SK-N-SH (cell line): ENCODE data around the gene TANC1. TPM values are rescaled to one million over a fixed set of nuclear protein-coding genes. Genes with fewer than 3 reads are reported as not detected.

Experiments
- CTCF ChIA-PET: fragments of 300-600, 350-600 bp; formaldehyde crosslinking; extraction: SDS; loops from one replicate; lab custom pipeline; 2021; lab: Yijun Ruan, JAX
- POLR2A ChIA-PET: fragments of 350-600 bp; sonication (Branson Sonifier 250); formaldehyde crosslinking; extraction: SDS; loops from one replicate; lab custom pipeline; 2020; ENCODE audit warnings: antibody characterized with exemption, inconsistent platforms; lab: Yijun Ruan, JAX
- DNase-seq: peaks from one replicate; pipeline ENCODE4 v3.0.0; 2012
- H2AFZ ChIP-seq: fragments of 200-600 bp; sonication (generic); 2 replicates; pipeline ENCODE4 v1.8.1; 2016; ENCODE audit warnings: antibody characterized with exemption, mild to moderate bottlenecking, low read depth
- H3F3A ChIP-seq: fragments of 200-600 bp; sonication (generic); replicated peaks from 2 replicates; pipeline ENCODE3; 2016; ENCODE audit warnings: antibody characterized with exemption, mild to moderate bottlenecking; ENCODE audit not compliant: insufficient read depth
- H3K27ac ChIP-seq, 2 experiments: fragments of 200-500 bp in 1 of 2; fragments of 200-600 bp in 1 of 2; sonication (Bioruptor generic) in 1 of 2; sonication (generic), shearing (Covaris generic) in 1 of 2; 2 replicates each; pipeline versions ENCODE4 v1.5.1 to v1.6.1; 2014 to 2016; ENCODE audit warnings: low read depth in 2 of 2, inconsistent platforms in 1 of 2, low read length in 1 of 2, mild to moderate bottlenecking in 1 of 2, mixed read lengths in 1 of 2
- H3K27me3 ChIP-seq: fragments of 200-600 bp; sonication (generic), shearing (Covaris generic); 2 replicates; pipeline ENCODE4 v1.6.1; 2016; ENCODE audit warnings: mixed run types; ENCODE audit not compliant: insufficient read depth
- H3K36me3 ChIP-seq, 2 experiments: fragments of 200-500 bp in 1 of 2; fragments of 200-600 bp in 1 of 2; sonication (Bioruptor generic) in 1 of 2; sonication (generic) in 1 of 2; replicated peaks in 1 of 2; 2 replicates each; pipeline versions ENCODE3 to v1.5.1; 2014 to 2016; ENCODE audit warnings: low read length in 1 of 2, mild to moderate bottlenecking in 1 of 2; ENCODE audit not compliant: insufficient read depth in 2 of 2, control insufficient read depth in 1 of 2
- H3K4me1 ChIP-seq, 2 experiments: fragments of 200-500 bp in 1 of 2; fragments of 200-600 bp in 1 of 2; sonication (Bioruptor generic) in 1 of 2; sonication (generic), shearing (Covaris generic) in 1 of 2; 2 replicates each; pipeline versions ENCODE4 v1.5.1 to v1.6.1; 2014 to 2016; ENCODE audit warnings: low read depth in 1 of 2, low read length in 1 of 2, mixed run types in 1 of 2; ENCODE audit not compliant: insufficient read depth in 2 of 2, control insufficient read depth in 1 of 2
- H3K4me2 ChIP-seq: fragments of 200-600 bp; sonication (generic), shearing (Covaris generic); 2 replicates; pipeline ENCODE4 v1.6.1; 2017; ENCODE audit warnings: mixed run types
- H3K4me3 ChIP-seq, 2 experiments: fragments of 200-500 bp in 1 of 2; fragments of 200-600 bp in 1 of 2; sonication (Bioruptor generic) in 1 of 2; sonication (generic), shearing (Covaris generic) in 1 of 2; 2 replicates each; pipeline versions ENCODE4 v1.5.1 to v1.8.1; 2014 to 2016; ENCODE audit warnings: low read depth in 2 of 2, inconsistent platforms in 1 of 2, low read length in 1 of 2, mild to moderate bottlenecking in 1 of 2, mixed read lengths in 1 of 2, moderate library complexity in 1 of 2
- H3K79me2 ChIP-seq: fragments of 200-600 bp; sonication (generic); 2 replicates; pipeline ENCODE4 v1.8.1; 2017; ENCODE audit warnings: mild to moderate bottlenecking; ENCODE audit not compliant: insufficient read depth
- H3K9ac ChIP-seq: fragments of 200-600 bp; sonication (generic); 2 replicates; pipeline ENCODE4 v1.6.1; 2017; ENCODE audit warnings: mixed run types
- H3K9me2 ChIP-seq: fragments of 200-600 bp; sonication (generic); 2 replicates; pipeline ENCODE4 v1.6.1; 2017; ENCODE audit warnings: mixed run types
- H3K9me3 ChIP-seq: fragments of 200-600 bp; sonication (generic); 2 replicates; pipeline ENCODE4 v1.6.1; 2017; ENCODE audit warnings: mixed run types, mild to moderate bottlenecking, moderate library complexity
- H4K20me1 ChIP-seq: fragments of 200-600 bp; sonication (generic); 2 replicates; pipeline ENCODE4 v1.6.1; 2017; ENCODE audit warnings: mild to moderate bottlenecking, mixed run types; ENCODE audit not compliant: insufficient read depth
- CHD2 ChIP-seq: fragments of 150-350 bp; IDR thresholded peaks from 2 replicates; pipeline ENCODE4 v1.6.1; 2018; ENCODE audit warnings: low read length; ENCODE audit not compliant: partially characterized antibody
- ELF1 ChIP-seq: IDR thresholded peaks from 2 replicates; pipeline ENCODE4 v1.4.0; 2012
- EP300 ChIP-seq, 2 experiments: IDR thresholded peaks; 2 replicates each; pipeline versions ENCODE4 v1.4.0 to v1.6.1; 2012; ENCODE audit warnings: borderline replicate concordance in 1 of 2, low read depth in 1 of 2, low read length in 1 of 2
- EZH2phosphoT487 ChIP-seq: fragments of 200-600 bp; sonication (generic); IDR thresholded peaks from 2 replicates; pipeline ENCODE4 v1.6.1; 2017; ENCODE audit warnings: low read depth, mixed run types, mild to moderate bottlenecking, antibody characterized with exemption, moderate library complexity, borderline replicate concordance
- FOSL2 ChIP-seq: IDR thresholded peaks from 2 replicates; pipeline ENCODE4 v1.4.0; 2012; ENCODE audit warnings: low read depth, mild to moderate bottlenecking, moderate library complexity, borderline replicate concordance
- FOXJ3 ChIP-seq: sonication (generic); formaldehyde crosslinking; IDR thresholded peaks from 2 replicates; pipeline ENCODE4 v1.5.1; 2020; ENCODE audit warnings: mild to moderate bottlenecking, missing genetic modification reagents
- GATA2 ChIP-seq: sonication (generic); formaldehyde crosslinking; IDR thresholded peaks from 2 replicates; pipeline ENCODE4 v1.5.0; 2020; ENCODE audit warnings: mild to moderate bottlenecking, missing genetic modification reagents
- JUND ChIP-seq: IDR thresholded peaks from 2 replicates; pipeline ENCODE4 v1.4.0; 2012
- MXI1 ChIP-seq: IDR thresholded peaks from 2 replicates; pipeline ENCODE4 v1.6.1; 2012; ENCODE audit warnings: mild to moderate bottlenecking, low read depth, low read length, improper control_type of control experiment
- NFIC ChIP-seq: IDR thresholded peaks from 2 replicates; pipeline ENCODE4 v1.4.0; 2012; ENCODE audit warnings: borderline replicate concordance
- NRF1 ChIP-seq: IDR thresholded peaks from 2 replicates; pipeline ENCODE4 v1.6.1; 2012; ENCODE audit warnings: low read depth, mild to moderate bottlenecking, low read length
- POLR2AphosphoS5 ChIP-seq: IDR thresholded peaks from 2 replicates; pipeline ENCODE4 v1.6.1; 2012; ENCODE audit warnings: low read depth, low read length
- RAD21 ChIP-seq: IDR thresholded peaks from 2 replicates; pipeline ENCODE4 v1.6.1; 2012; ENCODE audit warnings: mild to moderate bottlenecking, low read length
- RCOR1 ChIP-seq: fragments of 150-350 bp; IDR thresholded peaks from 2 replicates; pipeline ENCODE4 v1.6.1; 2017; ENCODE audit warnings: antibody characterized with exemption, low read length
- RXRA ChIP-seq: IDR thresholded peaks from 2 replicates; pipeline ENCODE4 v1.4.0; 2012; ENCODE audit warnings: low read depth, mild to moderate bottlenecking, borderline replicate concordance
- SIN3A ChIP-seq: IDR thresholded peaks from 2 replicates; pipeline ENCODE4 v1.6.1; 2012; ENCODE audit warnings: low read depth, mild to moderate bottlenecking, low read length, moderate library complexity, borderline replicate concordance
- YY1 ChIP-seq: IDR thresholded peaks from 2 replicates; pipeline ENCODE4 v1.4.0; 2012; ENCODE audit warnings: low read depth, mild to moderate bottlenecking
- WGBS: methylation state at CpG from one replicate; pipeline ENCODE4 v1.1.6; 2017; ENCODE audit warnings: low lambda C conversion rate; 5-methylcytosine and 5-hydroxymethylcytosine counted together
- polyA plus RNA-seq, 3 experiments: library from polyadenylated mRNA; depleted of rRNA; stranded (reverse); fragments of >200 nt; gene quantifications; 2 replicates each; pipeline ENCODE4 v1.2.3, GENCODE V29; 2012
- TF ChIP-seq, protein P1 (sequence below): IDR thresholded peaks from 2 replicates; pipeline ENCODE4 v1.4.0; 2012; ENCODE audit warnings: low read depth, borderline replicate concordance
- TF ChIP-seq, protein P2 (sequence below): IDR thresholded peaks from 2 replicates; pipeline ENCODE4; 2012
- TF ChIP-seq, protein P3 (sequence below): IDR thresholded peaks from 2 replicates; pipeline ENCODE4 v1.4.0; 2012; ENCODE audit warnings: low read depth

Gene TANC1
- polyA plus RNA-seq, 1 of the 3 experiments (the other 2 are of a cell fraction) = 19.2 TPM

DNA sequence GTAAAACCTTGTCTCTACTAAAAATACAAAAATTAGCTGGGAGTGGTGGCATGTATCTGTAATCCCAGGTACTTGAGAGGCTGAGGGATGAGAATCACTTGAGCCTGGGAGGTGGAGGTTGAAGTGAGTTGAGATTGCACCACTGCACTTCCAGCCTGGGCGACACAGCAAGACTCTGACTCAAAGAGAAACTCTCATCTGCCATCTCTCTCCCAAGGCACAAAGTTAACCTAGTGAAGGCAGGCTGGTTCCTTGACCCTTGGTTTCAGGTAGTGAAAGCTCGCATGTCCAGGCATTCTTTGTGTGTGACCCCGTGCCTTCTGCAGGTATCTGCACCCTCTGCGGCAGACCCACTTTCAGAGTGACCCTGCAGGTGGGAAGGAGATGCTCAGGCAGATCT lies 218.0 kb downstream of the TANC1 start:
- Histone ChIP-seq H3K4me3 (no peak overlapping the region), H3K4me1 (peaks cover 0 to 22% of the 10 kb centered on the region in 2 experiments; a peak in 2 of 4 replicates), H3K4me2 (no peak overlapping the region), H3K9ac (no peak overlapping the region), H3K9me2 (no peaks in the 10 kb centered on the region), H3F3A (no peaks in the 10 kb centered on the region), H4K20me1 (no peaks in the 10 kb centered on the region), H3K27me3 (no peaks in the 10 kb centered on the region), H2AFZ (no peak overlapping the region), H3K36me3 (peaks cover 0 to 52% of the 10 kb centered on the region in 2 experiments), H3K27ac (peak overlapping the region in 1 of 2 experiments; percentile 58; a peak in 1 of 4 replicates), H3K79me2 (no peaks in the 10 kb centered on the region), H3K9me3 (no peaks in the 10 kb centered on the region)
- 94% methylated on average over 4 of the region's 4 CpGs for WGBS
- DNase-seq = no peak
- ChIA-PET CTCF (interaction anchor here (0.9 to 1.9 kb wide), 4 partner anchors 17 to 526 kb away, joined by 3 to 6 read pairs (median 4); partner anchors contain the start of gene MARCHF7), POLR2A (no interaction called here)
- TF ChIP-seq POLR2AphosphoS5 (no peak), JUND (no peak), NRF1 (no peak), EP300 (IDR thresholded peaks at IDR 0.05; ENCODE audit: borderline replicate concordance in 1 of 2, low read depth in 1 of 2, low read length in 1 of 2) (no peak), FOXJ3 (CRISPR knock-in tag) (no peak), GATA2 (no peak), YY1 (no peak), EZH2phosphoT487 (no peak), RXRA (no peak), NFIC (no peak)
- TF ChIP-seq, protein P1, sequence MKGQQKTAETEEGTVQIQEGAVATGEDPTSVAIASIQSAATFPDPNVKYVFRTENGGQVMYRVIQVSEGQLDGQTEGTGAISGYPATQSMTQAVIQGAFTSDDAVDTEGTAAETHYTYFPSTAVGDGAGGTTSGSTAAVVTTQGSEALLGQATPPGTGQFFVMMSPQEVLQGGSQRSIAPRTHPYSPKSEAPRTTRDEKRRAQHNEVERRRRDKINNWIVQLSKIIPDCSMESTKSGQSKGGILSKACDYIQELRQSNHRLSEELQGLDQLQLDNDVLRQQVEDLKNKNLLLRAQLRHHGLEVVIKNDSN = no peak
- TF ChIP-seq, protein P2, sequence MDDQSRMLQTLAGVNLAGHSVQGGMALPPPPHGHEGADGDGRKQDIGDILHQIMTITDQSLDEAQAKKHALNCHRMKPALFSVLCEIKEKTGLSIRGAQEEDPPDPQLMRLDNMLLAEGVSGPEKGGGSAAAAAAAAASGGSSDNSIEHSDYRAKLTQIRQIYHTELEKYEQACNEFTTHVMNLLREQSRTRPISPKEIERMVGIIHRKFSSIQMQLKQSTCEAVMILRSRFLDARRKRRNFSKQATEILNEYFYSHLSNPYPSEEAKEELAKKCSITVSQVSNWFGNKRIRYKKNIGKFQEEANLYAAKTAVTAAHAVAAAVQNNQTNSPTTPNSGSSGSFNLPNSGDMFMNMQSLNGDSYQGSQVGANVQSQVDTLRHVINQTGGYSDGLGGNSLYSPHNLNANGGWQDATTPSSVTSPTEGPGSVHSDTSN = no peak
- TF ChIP-seq, protein P3, sequence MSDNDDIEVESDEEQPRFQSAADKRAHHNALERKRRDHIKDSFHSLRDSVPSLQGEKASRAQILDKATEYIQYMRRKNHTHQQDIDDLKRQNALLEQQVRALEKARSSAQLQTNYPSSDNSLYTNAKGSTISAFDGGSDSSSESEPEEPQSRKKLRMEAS = no peak

DNA sequence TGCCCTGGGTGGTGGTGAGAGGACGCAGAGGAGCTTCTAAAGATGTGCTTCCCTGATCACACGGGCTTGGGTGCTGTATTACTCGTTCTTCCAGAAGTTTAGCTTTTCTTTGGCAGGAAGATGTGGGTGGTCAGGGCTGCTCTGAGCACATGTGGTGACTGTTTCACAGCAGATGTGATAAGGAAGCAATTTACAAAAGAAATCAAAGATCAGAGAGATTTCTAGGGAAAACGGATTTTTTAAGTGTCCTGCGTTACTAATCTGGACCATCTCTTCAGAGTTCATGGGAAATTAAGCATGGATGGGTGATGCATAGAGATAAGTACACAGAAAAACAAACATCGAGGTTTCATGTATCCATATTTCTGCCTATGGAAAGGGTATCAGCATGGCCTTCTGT lies 218.7 kb downstream of the TANC1 start:
- Histone ChIP-seq H3K79me2 (no peaks in the 10 kb centered on the region), H3F3A (no peaks in the 10 kb centered on the region), H3K27me3 (no peaks in the 10 kb centered on the region), H2AFZ (no peak overlapping the region), H3K4me3 (no peak overlapping the region), H3K36me3 (peaks cover 0 to 52% of the 10 kb centered on the region in 2 experiments), H3K4me1 (peaks cover 0 to 22% of the 10 kb centered on the region in 2 experiments; a peak in 2 of 4 replicates), H3K9me3 (no peaks in the 10 kb centered on the region), H3K4me2 (no peak overlapping the region), H3K27ac (peak overlapping the region in 1 of 2 experiments; percentile 58; a peak in 3 of 4 replicates), H4K20me1 (no peaks in the 10 kb centered on the region), H3K9ac (no peak overlapping the region), H3K9me2 (no peaks in the 10 kb centered on the region)
- POLR2A ChIA-PET = interaction anchor here (0.5 kb wide), 1 partner anchor 47 kb away, joined by 3 read pairs; no protein-coding TSS in a partner anchor
- CTCF ChIA-PET = interaction anchor here (0.9 to 1.9 kb wide), 3 partner anchors 18 to 285 kb away, joined by 3 to 6 read pairs (median 5); no protein-coding TSS in a partner anchor
- peak; percentile 45 for DNase-seq
- 51% methylated on average over 5 of the region's 6 CpGs for WGBS
- TF ChIP-seq MXI1 (peak; percentile 35; the same call in 1 of the 2 replicates), RAD21 (no peak), EP300 (IDR thresholded peaks at IDR 0.05; ENCODE audit: borderline replicate concordance in 1 of 2, low read depth in 1 of 2, low read length in 1 of 2) (peak in 1 of 2 experiments; percentile 66; a peak in 1 of 4 replicates), FOSL2 (no peak), SIN3A (no peak), RCOR1 (peak; percentile 58; the same call in 1 of the 2 replicates), ELF1 (no peak), GATA2 (peak; percentile 82), CHD2 (no peak)
- TF ChIP-seq, protein P2 = no peak
- TF ChIP-seq, protein P3 = no peak
